HepG2 (cell line): ENCODE data around the gene RABEPK.

Experiments
- CHD2 ChIP-seq: IDR thresholded peaks from 2 replicates; pipeline ENCODE4 v1.6.1; 2011; ENCODE audit warnings: low read depth, low read length, improper control_type of control experiment
- EP300 ChIP-seq, 3 experiments: sonication (generic) in 1 of 3; formaldehyde crosslinking in 1 of 3; IDR thresholded peaks; 2 replicates each; pipeline versions ENCODE4 v1.5.1 to v1.6.1; 2011 to 2020; ENCODE audit warnings: low read depth in 2 of 3, low read length in 2 of 3, borderline replicate concordance in 1 of 3, improper control_type of control experiment in 1 of 3, mild to moderate bottlenecking in 1 of 3, missing genetic modification reagents in 1 of 3, moderate library complexity in 1 of 3
- ESRRA ChIP-seq: sonication (generic); formaldehyde crosslinking; IDR thresholded peaks from 2 replicates; pipeline ENCODE4 v1.5.1; 2020; ENCODE audit warnings: mild to moderate bottlenecking, low read depth, missing genetic modification reagents
- MATR3 ChIP-seq: sonication (generic); formaldehyde crosslinking; IDR thresholded peaks from 2 replicates; pipeline ENCODE4 v1.4.0; 2020; ENCODE audit warnings: missing genetic modification reagents
- NCOR1 ChIP-seq: fragments of 200-600 bp; sonication (generic); IDR thresholded peaks from 2 replicates; pipeline ENCODE4 v1.7.0; 2017; ENCODE audit warnings: antibody characterized with exemption, low read length, borderline replicate concordance
- ZBTB40 ChIP-seq, 2 experiments: fragments of 450-650 bp in 1 of 2; sonication (generic) in 1 of 2; formaldehyde crosslinking in 1 of 2; IDR thresholded peaks; 2 replicates each; pipeline versions ENCODE4 v1.6.1 to v1.8.0; 2016 to 2022; ENCODE audit warnings: antibody characterized with exemption in 1 of 2, mild to moderate bottlenecking in 1 of 2, missing genetic modification reagents in 1 of 2
- ZNF816 ChIP-seq: sonication (generic); formaldehyde crosslinking; IDR thresholded peaks from 2 replicates; pipeline ENCODE4 v1.8.0; 2022; ENCODE audit warnings: missing genetic modification reagents, mild to moderate bottlenecking, borderline replicate concordance
- ZSCAN30 ChIP-seq: sonication (generic); formaldehyde crosslinking; IDR thresholded peaks from 2 replicates; pipeline ENCODE4 v1.5.0; 2020; ENCODE audit warnings: mild to moderate bottlenecking, missing genetic modification reagents
- TF ChIP-seq, protein P1 (sequence below): sonication (generic); formaldehyde crosslinking; IDR thresholded peaks from 2 replicates; pipeline ENCODE4 v1.8.1; 2023; ENCODE audit warnings: missing genetic modification reagents, inconsistent platforms, borderline replicate concordance
- TF ChIP-seq, protein P2 (sequence below): sonication (generic); formaldehyde crosslinking; IDR thresholded peaks from 2 replicates; pipeline ENCODE4 v1.4.0; 2020; ENCODE audit warnings: missing genetic modification reagents, borderline replicate concordance

DNA sequence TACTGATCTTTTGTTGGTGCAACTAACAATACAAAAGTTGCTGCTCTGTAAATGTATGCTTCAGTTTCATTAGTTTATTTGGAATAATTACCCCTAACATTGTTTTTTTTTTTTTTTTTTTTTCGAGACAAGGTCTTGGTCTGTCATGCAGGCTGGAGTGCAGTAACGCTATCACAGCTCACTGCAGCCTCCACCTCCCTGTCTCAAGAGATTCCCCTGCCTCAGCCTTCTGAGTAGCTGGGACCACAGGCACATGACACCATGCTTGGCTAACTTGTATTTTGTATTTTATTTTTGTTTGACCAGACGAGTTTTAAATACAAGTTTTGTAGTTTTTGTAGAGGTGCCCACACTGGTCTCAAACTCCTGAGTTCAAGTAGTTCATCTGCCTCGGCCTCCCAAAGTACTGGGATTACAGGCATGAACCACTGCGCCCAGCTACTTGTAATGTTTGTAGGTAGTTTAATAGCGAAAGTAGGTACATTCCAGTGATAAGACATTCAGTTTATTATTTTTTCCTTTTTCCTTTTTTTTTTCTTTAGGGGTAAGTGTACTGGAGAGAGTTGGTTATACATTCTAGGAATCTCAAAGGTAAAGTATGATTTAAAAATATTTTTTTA lies 68.2 kb downstream of the RABEPK start:
- TF ChIP-seq ZBTB40 (IDR thresholded peaks at IDR 0.05) (no peak), ZBTB40 (CRISPR knock-in tag; IDR thresholded peaks at IDR 0.05) (no peak), CHD2 (no peak), MATR3 (CRISPR knock-in tag) (no peak), NCOR1 (no peak), ESRRA (CRISPR knock-in tag) (no peak), EP300 (IDR thresholded peaks at IDR 0.05; ENCODE audit: low read depth in 2 of 2, low read length in 2 of 2) (no peak), EP300 (CRISPR knock-in tag; IDR thresholded peaks at IDR 0.05; ENCODE audit: borderline replicate concordance) (no peak), ZNF816 (CRISPR knock-in tag) (no peak), ZSCAN30 (no peak)
- TF ChIP-seq, protein P1, sequence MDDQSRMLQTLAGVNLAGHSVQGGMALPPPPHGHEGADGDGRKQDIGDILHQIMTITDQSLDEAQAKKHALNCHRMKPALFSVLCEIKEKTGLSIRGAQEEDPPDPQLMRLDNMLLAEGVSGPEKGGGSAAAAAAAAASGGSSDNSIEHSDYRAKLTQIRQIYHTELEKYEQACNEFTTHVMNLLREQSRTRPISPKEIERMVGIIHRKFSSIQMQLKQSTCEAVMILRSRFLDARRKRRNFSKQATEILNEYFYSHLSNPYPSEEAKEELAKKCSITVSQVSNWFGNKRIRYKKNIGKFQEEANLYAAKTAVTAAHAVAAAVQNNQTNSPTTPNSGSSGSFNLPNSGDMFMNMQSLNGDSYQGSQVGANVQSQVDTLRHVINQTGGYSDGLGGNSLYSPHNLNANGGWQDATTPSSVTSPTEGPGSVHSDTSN (CRISPR knock-in tag), result no peak
- TF ChIP-seq, protein P2, sequence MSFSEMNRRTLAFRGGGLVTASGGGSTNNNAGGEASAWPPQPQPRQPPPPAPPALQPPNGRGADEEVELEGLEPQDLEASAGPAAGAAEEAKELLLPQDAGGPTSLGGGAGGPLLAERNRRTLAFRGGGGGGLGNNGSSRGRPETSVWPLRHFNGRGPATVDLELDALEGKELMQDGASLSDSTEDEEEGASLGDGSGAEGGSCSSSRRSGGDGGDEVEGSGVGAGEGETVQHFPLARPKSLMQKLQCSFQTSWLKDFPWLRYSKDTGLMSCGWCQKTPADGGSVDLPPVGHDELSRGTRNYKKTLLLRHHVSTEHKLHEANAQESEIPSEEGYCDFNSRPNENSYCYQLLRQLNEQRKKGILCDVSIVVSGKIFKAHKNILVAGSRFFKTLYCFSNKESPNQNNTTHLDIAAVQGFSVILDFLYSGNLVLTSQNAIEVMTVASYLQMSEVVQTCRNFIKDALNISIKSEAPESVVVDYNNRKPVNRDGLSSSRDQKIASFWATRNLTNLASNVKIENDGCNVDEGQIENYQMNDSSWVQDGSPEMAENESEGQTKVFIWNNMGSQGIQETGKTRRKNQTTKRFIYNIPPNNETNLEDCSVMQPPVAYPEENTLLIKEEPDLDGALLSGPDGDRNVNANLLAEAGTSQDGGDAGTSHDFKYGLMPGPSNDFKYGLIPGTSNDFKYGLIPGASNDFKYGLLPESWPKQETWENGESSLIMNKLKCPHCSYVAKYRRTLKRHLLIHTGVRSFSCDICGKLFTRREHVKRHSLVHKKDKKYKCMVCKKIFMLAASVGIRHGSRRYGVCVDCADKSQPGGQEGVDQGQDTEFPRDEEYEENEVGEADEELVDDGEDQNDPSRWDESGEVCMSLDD (CRISPR knock-in tag), result no peak
